OCI-LY7 (cell line): Measurements from ENCODE around the gene PLAA.

Experiments used
- CTCF ChIP-seq: fragments of 200-600 bp; sonication (generic); conservative IDR thresholded peaks from 2 replicates; pipeline ENCODE4 v1.5.1; 2014; ENCODE audit warnings: mild to moderate bottlenecking, antibody characterized with exemption, low read length, moderate library complexity, mixed read lengths
- EZH2phosphoT487 ChIP-seq: fragments of 200-600 bp; sonication (generic); IDR thresholded peaks from 2 replicates; pipeline ENCODE4 v1.6.1; 2018; ENCODE audit warnings: low read depth, borderline replicate concordance, mild to moderate bottlenecking, mixed run types, antibody characterized with exemption, low read length, moderate library complexity, mixed read lengths

DNA sequence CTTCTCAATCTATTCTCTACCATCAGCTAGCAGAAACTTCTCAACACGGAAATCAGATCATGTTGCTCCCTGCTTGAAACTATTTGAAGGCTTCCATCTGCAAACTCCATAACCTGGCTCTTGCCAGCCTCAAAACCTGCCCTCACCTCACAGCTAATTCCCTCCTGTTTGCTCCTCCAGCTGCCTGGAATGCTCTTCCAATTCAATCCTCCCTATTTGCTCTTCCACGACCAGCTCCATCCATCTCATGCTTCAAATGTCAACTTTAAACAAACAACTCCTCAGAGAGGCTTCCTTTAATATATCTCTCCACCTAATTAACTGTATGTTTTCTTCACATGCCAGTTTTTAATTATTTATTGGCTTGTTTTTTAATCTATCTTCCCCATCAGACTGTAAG lies 1.5 kb downstream of the PLAA start:
- TF ChIP-seq CTCF (no peak), EZH2phosphoT487 (no peak)
